ENCODE results near the gene MCRIP1.

- TF ChIP-seq CTCF (IDR thresholded peaks at IDR 0.05; ENCODE audit: insufficient read depth, low read length, poor library complexity, severe bottlenecking): no peak
- no peak for TF ChIP-seq EZH2phosphoT487 (conservative IDR thresholded peaks at IDR 0.05; ENCODE audit: low read length)
Observed at GRCh38 chr17:81829858-81830257, 3.2 kb downstream of the MCRIP1 start.

Data from SU-DHL-6 (cell line).